T1000 (cell line): ENCODE results near the gene CAMK2D.
"Not testable (repeated sequence)": the region's sequence is repeated elsewhere in the genome, so short reads cannot be mapped to it uniquely, and the experiment has no call there.

Experiments used
- DNase-seq: peaks from one replicate; lab custom pipeline; 2025; ENCODE audit warnings: mixed read lengths; lab: John Stamatoyannopoulos, UW

The CAMK2D gene

GRCh38 chr4:113761620-113762185 is at the start of gene CAMK2D:
CAMK2D (minus strand) TSS chr4:113761738; CDS start chr4:113761068, 670 bp downstream.
- peak; percentile 74 for DNase-seq

GRCh38 chr4:113810906-113811305 is 49.4 kb upstream of the CAMK2D start:
- DNase-seq = no peak

GRCh38 chr4:113809311-113809710 is 47.8 kb upstream of the CAMK2D start:
- DNase-seq = no peak

GRCh38 chr4:113806850-113807249 is 45.3 kb upstream of the CAMK2D start:
- no peak for DNase-seq

- no peak for DNase-seq
Measured at GRCh38 chr4:113801882-113802281, 40.3 kb upstream of the CAMK2D start.

GRCh38 chr4:113796381-113796780 is 34.8 kb upstream of the CAMK2D start:
- not testable (repeated sequence) for DNase-seq

- no peak for DNase-seq
Measured at GRCh38 chr4:113790478-113790877, 28.9 kb upstream of the CAMK2D start.

GRCh38 chr4:113788888-113789287 is 27.4 kb upstream of the CAMK2D start:
- no peak for DNase-seq

GRCh38 chr4:113785781-113786180 is 24.2 kb upstream of the CAMK2D start:
- no peak for DNase-seq

- no peak for DNase-seq
Measured at GRCh38 chr4:113784497-113785250, 23.1 kb upstream of the CAMK2D start.

- no peak for DNase-seq
Measured at GRCh38 chr4:113783701-113784100, 22.2 kb upstream of the CAMK2D start.

GRCh38 chr4:113783289-113783688 is 21.8 kb upstream of the CAMK2D start:
- no peak for DNase-seq

GRCh38 chr4:113781439-113782040 is 20.0 kb upstream of the CAMK2D start:
- DNase-seq = no peak

GRCh38 chr4:113776679-113777078 is 15.1 kb upstream of the CAMK2D start:
- DNase-seq = no peak

GRCh38 chr4:113776016-113776415 is 14.5 kb upstream of the CAMK2D start:
- no peak for DNase-seq

- DNase-seq = no peak
Measured at GRCh38 chr4:113773756-113774155, 12.2 kb upstream of the CAMK2D start.

GRCh38 chr4:113773014-113773413 is 11.5 kb upstream of the CAMK2D start:
- no peak for DNase-seq

GRCh38 chr4:113772319-113772718 is 10.8 kb upstream of the CAMK2D start:
- DNase-seq = no peak

GRCh38 chr4:113769744-113770143 is 8.2 kb upstream of the CAMK2D start:
- DNase-seq = no peak

GRCh38 chr4:113768952-113769351 is 7.4 kb upstream of the CAMK2D start:
- no peak for DNase-seq

GRCh38 chr4:113766882-113767281 is 5.3 kb upstream of the CAMK2D start:
- no peak for DNase-seq

- DNase-seq = no peak
Measured at GRCh38 chr4:113764720-113765264, 3.3 kb upstream of the CAMK2D start.

- not testable (repeated sequence) for DNase-seq
Measured at GRCh38 chr4:113763923-113764322, 2.4 kb upstream of the CAMK2D start.
